GM20431 (cell line): Measurements from ENCODE around the gene KCNQ4.

Source experiments
- in situ Hi-C: fragments of 300-500 bp; cut with MseI, MboI; formaldehyde crosslinking; loops from one replicate; pipeline ENCODE4 v1.15.0; 2020; ENCODE audit warnings: low sequenced_read_pairs; ENCODE audit not compliant: unreplicated experiment

The KCNQ4 gene

DNA sequence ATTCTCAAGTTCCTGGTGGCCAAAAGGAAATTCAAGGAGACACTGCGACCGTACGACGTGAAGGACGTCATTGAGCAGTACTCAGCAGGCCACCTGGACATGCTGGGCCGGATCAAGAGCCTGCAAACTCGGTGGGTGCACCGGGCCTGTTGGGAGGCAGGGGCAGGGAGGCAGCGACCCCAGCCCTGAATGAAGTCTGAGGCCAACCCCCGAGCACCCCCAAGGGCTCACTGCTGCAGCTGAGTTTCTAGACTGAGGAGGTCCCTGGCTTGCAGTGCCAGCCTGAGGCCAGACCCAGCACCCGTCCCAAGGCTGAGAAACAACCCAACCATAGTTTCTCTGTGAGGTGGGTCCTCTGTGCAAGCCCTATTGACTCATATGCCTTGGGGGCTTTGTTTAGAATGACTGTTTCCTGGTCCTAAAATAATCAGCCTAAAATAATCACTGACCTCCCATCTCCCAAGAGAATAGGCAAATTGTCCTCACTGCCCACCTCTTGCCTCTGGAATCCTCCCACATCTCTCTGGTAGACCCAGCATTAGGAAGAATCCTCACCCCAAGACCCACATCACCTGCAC lies 51.5 kb downstream of the KCNQ4 start:
- in situ Hi-C loops: no loop called here

DNA sequence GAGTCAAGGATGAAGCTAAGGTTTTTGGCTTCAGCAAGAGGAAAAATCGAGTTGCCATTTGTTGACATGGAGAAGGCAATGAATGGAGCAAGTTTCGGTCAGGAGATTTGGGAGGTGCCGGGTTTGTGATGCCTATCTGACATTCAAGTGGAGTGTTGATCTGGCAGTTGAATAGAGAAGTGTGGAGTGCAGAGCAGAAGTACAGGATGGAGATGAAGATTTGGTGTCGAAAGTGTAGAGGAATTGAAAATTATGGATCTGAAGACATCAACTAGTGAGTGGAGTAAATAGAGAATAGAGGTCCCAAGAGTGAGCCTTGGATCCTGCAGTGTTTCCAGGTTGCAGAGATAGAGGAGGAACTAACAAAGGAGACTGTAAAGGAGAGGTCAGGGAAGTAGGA lies 52.7 kb downstream of the KCNQ4 start:
- in situ Hi-C loops: no loop called here

DNA sequence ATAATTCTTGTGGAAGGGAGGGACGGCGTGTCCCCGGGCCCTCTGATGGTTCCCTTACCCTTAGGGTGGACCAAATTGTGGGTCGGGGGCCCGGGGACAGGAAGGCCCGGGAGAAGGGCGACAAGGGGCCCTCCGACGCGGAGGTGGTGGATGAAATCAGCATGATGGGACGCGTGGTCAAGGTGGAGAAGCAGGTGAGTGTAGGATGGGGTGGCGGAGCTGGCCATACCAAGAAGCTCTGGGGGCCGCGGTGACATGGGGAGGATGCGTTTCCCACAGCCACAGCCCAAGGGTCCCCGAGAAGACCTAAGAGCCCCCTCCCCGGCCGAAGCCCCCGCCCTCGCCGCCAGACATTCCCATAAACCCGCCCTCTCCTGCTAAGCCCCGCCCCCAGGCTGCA lies 54.0 kb downstream of the KCNQ4 start:
- in situ Hi-C loops: no loop called here

DNA sequence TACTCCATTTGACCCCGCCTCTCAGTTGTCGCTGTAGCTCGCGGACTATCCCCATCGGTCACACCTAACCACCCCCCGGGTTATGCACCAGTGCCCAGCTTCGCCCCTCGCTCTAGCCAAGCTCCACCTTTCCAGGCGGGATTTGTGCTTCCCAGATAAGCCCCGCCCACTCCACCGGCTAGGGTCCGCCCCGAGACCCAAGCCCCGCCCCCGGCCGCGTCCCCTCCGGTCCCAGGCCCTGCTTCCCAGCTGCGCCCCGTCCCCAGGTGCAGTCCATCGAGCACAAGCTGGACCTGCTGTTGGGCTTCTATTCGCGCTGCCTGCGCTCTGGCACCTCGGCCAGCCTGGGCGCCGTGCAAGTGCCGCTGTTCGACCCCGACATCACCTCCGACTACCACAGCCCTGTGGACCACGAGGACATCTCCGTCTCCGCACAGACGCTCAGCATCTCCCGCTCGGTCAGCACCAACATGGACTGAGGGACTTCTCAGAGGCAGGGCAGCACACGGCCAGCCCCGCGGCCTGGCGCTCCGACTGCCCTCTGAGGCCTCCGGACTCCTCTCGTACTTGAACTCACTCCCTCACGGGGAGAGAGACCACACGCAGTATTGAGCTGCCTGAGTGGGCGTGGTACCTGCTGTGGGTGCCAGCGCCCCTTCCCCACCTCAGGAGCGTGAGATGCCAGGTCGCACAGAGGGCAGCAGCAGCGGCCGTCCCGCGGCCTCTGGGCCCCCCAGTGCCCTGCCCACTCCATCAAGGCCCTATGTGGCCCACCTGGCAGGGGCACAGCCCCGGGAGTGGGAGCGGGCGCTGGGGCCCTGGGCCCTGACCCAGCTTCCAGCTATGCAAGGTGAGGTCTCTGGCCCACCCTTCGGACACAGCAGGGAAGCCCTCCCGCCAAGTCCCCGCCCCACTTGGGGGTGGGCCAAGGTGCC lies 54.7 kb downstream of the KCNQ4 start:
- in situ Hi-C loops: no loop called here

DNA sequence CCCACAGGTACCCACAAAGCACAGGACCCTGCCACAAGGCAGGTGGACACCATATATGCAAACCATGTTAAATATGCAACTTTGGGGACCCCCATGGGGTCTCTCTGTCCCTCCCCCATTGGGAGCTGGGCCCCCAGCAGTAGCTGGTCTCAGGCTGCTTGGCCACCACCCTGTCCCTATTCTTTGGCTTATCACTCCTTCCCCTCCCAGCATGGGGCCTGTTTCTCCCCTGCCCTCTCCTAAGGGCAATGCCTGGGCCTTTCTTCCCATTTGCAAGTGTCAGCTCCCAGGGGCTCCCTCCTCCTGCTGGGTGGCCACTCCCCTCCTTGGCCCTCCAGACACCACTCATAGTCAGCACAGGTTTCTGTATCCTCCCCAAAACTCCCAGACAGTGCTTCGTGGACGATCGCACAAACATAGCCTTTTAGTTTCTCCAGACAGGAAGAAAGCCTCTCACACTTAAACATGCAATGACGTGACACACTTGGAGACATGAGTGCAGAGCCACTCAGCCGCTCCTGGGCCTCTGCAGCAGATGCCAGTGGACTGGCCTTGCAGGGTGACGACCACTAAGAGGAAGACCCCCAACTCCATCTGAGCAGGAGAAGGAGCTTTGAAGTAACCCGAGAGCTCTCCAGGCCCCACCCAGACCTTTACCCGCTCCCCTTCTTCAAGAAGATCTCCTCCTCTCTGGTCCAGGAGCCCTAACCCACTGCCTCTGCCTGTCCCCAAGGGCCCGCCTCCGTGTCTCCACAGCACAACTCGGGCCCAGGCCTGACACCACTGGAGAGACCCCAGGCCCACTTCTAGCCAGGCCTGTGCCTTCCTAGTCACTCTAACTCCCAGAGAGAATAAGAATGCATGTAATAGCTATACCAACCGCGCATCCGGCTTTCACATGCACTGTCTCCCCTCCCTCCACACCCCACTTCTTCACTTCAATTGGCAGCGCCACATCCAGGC lies 55.7 kb downstream of the KCNQ4 start:
- in situ Hi-C loops: no loop called here

DNA sequence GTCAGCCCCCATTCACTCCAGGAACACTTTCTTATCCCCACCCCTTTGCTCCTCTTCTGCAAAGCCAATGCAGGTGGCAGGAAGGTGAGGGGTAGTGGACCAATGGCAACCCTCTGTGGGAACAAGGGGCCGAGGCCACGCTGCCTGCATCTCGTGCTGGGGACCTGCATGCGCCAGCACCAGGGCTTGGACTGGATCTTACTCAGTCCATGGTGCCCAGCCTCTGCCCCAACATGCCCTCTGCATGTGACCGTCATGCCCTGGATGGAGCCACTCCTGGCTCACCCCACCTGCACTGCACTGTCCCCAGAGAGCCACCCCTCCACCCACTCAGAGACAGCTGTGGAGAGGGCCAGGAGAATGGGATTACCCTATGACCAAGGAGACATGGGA lies 56.4 kb downstream of the KCNQ4 start:
- in situ Hi-C loops: loop anchor here (10.0 kb wide), 1 partner anchor 225 kb away; no protein-coding TSS in a partner anchor

DNA sequence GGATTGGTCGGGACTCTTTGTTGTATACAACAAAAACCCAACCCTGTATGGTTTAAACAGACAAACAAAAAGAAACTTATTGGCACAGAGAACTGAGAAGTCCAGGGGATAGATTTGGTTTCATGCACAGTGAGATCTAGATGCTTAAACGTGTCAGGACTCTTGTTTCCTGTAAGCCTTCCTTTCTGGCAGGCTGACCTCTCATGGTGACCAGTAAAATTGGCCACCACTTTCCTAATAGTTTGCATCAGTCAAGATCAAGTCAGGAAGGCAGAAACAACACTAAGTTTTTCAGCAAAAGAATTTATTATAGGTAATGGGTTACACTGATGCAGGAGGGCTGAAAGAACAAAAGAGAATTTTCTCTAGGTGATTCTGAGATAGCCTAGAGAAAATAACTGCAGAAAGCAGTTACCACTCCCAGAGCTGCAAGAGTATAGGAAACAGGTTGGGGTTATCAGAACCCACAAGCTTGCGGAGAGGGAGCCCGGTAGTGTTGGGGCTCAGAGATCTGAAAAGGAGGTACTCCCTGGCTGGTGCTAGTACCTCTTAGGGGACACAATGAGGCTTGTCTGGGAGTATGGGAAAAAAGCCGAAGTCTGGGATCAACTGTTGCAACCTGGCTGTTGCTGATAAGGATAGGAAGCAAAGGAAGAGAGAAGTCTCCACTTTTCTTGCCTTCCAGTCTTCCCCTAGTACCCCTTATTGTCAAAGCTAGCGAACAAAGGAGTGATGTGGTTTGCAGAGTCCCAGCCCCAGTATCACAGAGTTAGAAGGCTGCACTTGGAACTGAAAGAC lies 57.1 kb downstream of the KCNQ4 start:
- in situ Hi-C loops: loop anchor here (10.0 kb wide), 1 partner anchor 226 kb away; no protein-coding TSS in a partner anchor

DNA sequence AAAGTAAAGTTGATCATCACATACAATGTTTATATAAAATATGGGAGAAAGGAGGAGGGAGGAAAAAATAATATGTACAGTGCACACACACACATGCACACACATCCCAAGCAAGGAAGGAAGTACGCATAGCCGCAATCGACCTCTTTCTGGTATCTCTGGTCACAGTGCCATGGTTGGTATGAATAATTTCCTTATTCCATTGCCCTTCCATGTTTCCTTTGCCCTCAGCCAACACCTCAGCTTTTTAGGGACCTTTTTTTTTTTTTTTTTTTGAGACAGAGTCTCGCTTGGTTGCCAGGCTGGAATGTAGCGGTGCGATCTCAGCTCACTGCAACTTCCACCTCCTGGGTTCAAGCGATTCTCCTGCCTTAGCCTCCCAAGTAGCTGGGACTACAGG lies 58.0 kb downstream of the KCNQ4 start:
- in situ Hi-C loops: loop anchor here (10.0 kb wide), 1 partner anchor 227 kb away; no protein-coding TSS in a partner anchor

DNA sequence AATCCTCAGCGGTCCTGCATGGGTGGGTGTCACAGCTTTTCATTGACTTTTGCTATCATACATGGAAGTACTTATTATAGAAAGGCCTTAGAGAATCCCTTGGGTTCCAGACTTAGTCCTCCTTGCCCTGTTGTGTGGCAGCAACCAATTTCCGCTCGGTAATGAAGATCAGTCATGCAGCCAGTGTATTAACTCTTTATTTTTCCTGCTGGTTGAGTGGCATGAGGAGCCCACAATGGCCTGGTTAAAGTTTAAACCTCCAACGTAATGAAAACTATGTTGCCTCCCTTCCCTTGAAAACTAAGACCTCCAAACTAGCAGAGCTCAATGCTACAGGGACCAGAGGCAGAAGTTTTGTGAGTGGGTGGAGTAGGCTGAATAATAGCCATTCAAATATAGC lies 58.6 kb downstream of the KCNQ4 start:
- in situ Hi-C loops: loop anchor here (10.0 kb wide), 1 partner anchor 227 kb away; no protein-coding TSS in a partner anchor

DNA sequence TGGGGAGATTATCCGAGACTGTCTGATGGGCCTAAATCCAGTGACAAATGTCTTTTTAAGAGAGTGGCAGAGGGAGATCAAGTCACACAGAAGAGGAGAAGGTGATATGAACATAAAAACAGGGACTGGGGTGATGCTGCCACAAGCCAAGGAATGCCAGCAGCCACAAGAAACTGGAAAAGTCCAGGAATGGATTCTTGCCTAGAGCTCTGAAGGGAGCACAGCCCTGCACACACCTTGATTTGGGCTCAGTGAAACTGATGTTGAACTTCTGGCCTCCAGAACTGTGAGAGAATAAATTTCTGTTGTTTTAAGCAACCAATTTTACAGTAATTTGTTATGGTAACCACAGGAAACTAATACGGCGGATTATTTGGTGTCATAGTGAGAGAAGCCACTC lies 59.1 kb downstream of the KCNQ4 start:
- in situ Hi-C loops: loop anchor here (10.0 kb wide), 1 partner anchor 228 kb away; no protein-coding TSS in a partner anchor

DNA sequence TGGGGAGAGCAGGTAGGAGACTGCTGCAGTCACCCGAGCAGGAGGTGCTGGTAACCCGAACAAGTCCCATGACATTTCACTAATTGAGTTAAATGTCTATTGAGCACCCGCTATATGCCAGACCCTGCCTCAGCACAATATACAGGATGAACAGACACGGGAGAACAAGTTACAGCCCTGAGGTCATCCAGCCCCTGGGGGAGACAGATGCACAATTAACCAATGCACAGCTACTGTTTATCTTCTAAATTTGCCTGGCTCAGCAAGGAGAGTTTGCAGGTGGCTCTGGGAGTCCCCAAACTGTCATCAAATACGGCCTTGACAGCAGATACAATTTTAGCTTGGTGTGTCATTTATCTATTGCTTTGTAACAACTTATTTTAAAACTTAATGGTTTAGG lies 60.5 kb downstream of the KCNQ4 start:
- in situ Hi-C loops: loop anchor here (10.0 kb wide), 1 partner anchor 229 kb away; no protein-coding TSS in a partner anchor

DNA sequence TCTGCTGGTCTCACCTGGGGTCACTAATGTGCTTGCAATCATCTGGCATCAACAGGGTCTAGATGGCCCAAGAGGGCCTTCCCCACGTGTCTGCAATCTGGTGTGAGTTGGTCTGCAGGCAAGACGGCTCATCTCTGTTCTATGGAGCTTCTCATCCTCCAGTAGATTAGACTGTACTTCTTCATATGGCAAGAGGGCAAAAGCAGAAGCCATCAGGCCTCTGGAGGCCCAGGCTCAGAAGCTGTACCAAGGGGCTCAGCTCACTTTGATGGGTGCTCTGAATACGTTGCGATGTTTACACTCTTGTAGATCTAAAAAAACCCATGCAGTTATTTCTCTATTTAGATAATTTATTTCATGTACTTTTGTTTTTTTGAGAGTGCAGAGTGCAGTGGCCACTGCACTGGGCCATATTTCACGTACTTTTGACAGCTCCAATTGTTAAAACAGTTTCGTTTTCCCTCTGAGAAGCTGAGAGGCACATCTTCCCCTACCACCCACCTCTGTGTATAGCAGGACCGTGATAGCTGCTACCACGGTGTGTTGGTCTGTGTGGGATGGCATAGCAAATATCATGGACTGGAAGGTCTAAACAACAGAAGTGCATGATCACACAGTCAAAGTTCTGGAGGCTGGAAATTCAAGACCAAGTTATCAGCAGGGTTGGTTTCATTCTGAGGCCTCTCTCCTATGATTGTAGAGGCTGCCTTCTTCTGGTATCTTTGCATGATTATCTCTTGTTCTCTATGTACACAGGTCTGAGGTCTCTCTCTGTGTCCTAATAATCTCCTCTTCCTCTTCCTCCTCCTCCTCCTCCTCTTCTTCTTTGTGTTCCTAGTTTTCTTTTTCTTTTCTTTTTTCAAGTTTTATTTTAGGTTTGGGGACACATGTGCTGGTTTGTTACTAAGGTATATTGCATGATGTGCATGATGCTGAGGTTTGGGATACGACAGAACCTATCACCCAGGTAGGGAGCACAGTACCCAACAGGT lies 61.6 kb downstream of the KCNQ4 start:
- in situ Hi-C loops: loop anchor here (10.0 kb wide), 1 partner anchor 230 kb away; no protein-coding TSS in a partner anchor

DNA sequence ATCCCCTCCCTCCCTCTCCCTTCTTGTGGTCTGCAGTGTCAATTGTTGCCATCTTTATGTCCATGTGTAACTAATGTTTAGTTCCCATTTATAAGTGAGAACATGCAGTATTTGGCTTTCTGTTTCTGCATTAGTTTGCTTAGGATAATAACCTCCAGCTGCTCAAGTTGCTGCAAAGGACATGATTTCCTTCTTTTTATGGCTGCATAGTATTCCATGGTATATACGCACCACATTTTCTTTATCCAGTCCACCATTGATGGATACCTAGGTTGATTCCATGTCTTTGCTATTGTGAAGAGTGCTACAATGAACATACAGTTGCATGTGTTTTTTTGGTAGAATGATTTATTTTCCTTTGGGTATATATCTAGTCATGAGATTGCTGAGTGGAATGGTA lies 62.3 kb downstream of the KCNQ4 start:
- in situ Hi-C loops: loop anchor here (10.0 kb wide), 1 partner anchor 231 kb away; no protein-coding TSS in a partner anchor

DNA sequence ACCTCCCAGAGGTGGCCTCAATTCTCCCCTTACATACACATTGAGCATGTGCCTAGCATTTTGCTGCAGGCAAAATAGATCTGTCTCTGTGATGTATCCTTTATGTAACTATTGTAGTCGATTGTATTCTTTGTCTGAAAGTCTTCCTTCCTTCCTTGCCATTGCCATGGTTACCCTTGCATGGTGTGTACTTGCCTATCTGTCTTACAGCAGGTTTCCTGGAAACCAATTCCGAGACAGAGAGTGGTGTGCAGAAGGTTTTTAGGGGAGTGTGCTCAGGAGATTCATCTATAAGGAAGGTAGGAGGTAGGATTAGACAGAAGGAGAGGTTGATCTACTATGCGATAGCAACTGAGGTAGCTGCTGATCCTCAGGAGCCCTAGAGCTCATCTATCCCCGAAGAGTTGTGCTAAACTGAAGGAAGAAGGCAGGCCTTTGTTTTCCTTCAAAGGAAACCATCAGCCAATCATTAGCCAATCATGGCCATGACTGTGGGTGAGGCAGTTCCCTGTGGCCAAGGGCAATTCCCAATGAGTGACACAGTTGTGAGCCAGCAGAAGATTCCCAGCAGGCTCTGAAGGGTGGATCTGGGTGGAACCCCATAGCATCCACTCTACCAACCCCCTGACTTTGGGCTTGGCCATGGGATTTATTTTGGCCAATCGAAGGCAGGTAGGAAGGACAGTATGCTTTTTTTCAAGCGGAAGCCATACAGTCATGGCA lies 63.6 kb downstream of the KCNQ4 start:
- in situ Hi-C loops: loop anchor here (10.0 kb wide), 1 partner anchor 232 kb away; no protein-coding TSS in a partner anchor

DNA sequence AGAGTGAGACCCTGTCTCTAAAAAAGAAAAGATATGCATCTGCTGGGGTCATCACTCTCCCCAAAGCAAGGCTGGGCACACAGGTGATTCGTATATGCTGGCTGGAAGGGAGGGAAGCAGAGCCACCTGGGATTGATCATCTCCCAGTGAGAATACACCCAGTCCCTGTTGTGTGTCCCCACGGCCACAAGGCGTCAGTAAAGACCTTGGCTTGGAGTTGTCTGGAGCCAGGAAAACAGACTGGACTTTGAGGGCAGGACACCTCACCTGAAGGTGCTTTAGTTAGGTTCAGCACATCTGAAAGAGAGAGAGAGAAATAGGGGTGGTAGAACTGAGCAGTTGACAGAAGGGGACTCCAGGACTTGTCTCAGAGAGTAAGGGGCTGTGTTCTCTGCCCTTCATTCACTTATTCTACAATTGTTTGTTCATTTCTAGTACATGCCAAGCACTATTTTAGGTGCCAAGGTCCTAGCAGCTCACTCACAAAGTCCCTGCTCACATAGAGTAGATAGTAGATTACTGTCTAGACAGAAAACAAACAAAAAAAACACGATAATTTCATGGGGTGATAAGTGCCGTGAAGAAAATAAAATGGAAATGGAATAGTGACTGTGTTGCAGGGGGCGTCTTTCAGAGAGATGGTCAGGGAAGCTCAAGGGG lies 65.1 kb downstream of the KCNQ4 start:
- in situ Hi-C loops: loop anchor here (10.0 kb wide), 1 partner anchor 234 kb away; no protein-coding TSS in a partner anchor

DNA sequence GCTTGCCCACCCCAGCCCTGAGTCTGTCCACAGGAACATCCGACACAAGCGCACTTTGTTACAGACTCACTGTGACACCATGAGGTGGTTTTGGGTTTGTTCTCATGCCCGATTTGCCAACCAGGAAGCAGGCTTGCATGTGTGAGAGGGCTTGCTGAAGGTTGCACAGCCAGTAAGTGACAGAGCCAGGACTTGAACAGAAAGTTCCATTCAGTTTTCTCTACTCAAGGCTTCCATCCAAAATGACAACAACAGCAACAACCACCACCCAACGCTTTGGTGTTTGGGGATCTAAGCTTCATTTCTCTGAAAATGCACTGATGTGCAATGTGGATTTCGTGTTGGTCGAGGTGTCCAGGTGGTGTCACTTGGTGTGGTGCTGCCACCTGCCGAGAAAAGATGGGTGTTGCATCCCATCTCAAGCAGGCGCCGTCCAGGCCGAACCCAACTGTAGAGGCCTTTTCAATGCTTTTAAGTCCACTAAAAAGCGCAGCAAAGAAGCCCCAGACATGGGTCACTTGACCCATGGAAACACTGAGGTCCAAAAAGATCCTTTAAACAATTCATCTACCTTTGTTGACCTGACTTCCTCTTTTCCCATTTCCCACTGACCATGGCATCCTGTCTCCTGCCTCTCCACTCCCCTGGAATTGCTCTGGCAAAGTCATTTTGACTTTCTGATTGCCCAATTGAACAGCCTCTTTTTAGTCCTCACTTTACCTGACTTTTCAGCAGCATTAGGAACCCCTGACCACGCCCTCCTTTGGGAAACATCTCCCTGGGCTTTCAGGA lies 66.4 kb downstream of the KCNQ4 start:
- in situ Hi-C loops: loop anchor here (10.0 kb wide), 1 partner anchor 235 kb away; no protein-coding TSS in a partner anchor
